NCI-H1105 treated with DMSO at 0.1 percent for 48 hours (cell line): ENCODE results near the gene PPP2R3A.

ENCODE experiments used
- DNase-seq: peaks from one replicate; lab custom pipeline; 2025; lab: John Stamatoyannopoulos, UW

PPP2R3A gene

DNA sequence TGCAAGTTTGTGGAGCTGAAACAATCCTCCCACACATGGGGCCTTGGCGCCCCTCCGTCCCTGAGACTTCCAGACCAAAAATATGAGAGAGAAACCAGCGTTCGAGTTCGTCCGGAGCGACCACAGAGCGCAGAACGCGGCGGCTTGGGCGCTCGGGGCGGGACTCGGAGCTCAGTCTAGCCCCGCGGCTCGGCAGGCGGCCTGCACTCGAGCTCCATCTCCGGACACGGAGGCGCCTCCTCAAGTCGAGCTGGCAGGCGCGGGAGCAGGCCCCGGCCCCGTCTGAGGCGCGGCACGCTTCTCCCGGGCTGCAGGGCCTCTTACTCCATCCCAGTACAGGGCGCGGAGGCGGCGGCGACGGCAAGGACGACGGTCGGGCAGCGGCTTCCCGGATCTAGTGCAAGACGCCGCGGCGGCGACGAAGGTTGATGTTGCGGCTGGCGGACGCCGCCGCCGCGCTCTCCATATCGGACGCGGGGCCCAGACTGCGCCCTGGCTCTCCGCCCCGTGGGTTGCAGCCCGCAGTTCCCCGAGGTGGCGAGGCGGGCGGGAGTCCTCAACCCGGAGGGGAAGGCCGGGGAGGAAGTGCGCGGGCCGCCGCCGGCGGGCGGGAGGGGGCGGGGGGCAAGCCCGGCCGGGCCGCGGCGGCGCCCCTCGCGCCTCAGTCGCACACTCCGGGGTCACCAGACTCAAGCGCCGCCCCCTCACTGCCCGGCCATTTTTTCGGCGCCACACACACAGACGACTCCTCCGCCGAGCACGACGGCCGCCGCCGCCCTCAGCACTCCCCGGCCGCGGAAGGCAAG, 229.9 kb downstream of the PPP2R3A start:
- DNase-seq, result peak; percentile 76

- DNase-seq, result no peak
Measured at GRCh38 chr3:136196064-136196400, 230.5 kb downstream of the PPP2R3A start, which contains the start of gene MSL2. TSS of gene MSL2 (minus strand) at chr3:136196335. CDS start at chr3:136195113, 1,222 bp downstream.

GRCh38 chr3:136196401-136197158, 231.1 kb downstream of the PPP2R3A start:
- peak; percentile 100 for DNase-seq

DNA sequence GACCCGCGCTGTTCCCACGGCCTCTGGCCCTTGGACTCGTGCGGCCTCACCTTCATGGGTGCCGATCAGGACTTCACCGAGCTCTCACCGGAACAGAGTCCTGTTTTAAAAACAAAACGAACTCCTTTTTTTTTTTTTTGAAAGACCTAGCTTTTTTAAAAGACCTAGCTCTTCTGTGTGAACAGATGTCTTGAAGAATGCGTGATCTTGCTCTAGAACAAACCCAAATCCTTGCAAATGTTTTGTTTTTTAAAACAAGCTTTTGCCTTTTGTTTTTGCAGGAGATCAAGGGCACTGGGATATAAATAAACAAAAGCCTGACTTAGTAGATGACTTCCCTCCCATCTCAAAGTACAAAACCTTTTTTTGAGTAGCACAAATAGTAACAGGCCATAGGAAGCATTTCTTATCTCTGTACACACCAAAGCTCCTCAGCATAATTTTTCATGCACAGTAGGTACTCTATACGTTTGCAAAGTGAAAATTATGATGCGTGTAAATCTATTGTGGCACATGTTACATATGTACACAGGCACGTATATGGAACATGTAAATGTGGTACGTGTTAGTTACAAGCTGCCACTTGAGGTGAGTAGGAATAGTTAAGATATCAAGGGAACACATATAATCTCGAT, 231.7 kb downstream of the PPP2R3A start:
- peak; percentile 59 for DNase-seq
